HG02970 (cell line): ENCODE measurements around the gene TLR9.

Experiments used
- ATAC-seq: cut with Tn5 transposase; IDR thresholded peaks from one replicate; pipeline ENCODE4 v1.9.1; 2021; ENCODE audit warnings: mild to moderate bottlenecking, moderate library complexity, moderate number of reproducible peaks; ENCODE audit not compliant: unreplicated experiment, low FRiP score

TLR9 gene

DNA sequence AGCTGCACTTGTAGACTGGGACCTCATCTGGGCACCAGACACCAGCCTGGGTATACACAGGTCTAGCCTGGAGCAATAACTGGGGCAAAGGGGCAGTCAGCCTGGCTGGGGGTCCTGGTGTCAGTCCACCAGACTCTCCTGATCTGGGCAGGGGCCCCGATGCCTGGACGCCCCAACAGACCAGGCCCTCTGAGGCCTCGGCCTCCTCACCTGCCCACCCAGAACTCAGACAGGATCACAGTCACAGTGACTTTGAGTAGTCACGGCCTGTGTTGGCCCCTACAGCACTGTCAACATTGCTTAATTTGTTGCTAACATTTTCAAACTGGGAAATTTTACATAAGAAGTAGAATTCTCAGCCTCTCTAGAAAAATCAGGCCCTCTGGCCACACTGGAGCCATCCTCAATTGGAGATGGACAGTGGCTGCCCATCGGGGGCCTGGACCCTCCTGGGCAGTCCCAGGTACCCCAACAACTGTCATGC, 7.7 kb upstream of the TLR9 start:
- no peak for ATAC-seq

DNA sequence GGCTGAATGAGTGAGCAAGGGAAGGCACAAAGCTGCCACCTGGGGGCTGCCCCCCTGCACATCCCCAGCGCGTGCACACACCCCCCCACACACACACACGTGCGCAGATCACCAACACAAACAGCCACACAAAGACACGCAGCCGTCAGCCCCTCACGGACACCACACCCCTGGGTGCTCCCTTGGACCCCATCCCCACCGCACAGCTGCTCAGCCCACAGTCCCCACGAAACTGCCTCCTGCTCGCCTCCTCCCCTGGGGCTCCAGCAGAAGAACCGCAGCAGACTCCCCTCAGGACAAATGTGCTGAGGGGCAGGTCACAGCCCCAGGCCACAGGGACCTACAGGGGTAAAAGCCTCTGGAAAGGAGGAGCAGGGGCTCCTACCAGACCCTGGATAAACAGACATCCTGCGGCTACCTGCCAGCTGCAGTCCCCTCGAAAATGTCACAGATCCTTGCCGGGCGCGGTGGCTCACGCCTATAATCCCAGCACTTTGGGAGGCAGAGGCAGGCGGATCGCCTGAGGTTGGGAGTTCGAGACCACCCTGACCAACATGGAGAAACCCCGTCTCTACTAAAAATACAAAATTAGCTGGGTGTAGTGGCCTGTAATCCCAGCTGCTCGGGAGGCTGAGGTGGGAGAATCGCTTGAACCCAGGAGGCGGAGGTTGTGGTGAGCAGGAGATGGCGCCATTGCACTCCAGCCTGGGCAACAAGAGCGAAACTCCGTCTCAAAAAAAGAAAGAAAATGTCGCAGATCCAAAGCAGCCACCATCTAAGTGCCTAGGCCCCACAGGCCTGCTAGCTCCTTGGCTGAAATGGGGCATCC, 7.0 kb upstream of the TLR9 start:
- ATAC-seq = no peak

DNA sequence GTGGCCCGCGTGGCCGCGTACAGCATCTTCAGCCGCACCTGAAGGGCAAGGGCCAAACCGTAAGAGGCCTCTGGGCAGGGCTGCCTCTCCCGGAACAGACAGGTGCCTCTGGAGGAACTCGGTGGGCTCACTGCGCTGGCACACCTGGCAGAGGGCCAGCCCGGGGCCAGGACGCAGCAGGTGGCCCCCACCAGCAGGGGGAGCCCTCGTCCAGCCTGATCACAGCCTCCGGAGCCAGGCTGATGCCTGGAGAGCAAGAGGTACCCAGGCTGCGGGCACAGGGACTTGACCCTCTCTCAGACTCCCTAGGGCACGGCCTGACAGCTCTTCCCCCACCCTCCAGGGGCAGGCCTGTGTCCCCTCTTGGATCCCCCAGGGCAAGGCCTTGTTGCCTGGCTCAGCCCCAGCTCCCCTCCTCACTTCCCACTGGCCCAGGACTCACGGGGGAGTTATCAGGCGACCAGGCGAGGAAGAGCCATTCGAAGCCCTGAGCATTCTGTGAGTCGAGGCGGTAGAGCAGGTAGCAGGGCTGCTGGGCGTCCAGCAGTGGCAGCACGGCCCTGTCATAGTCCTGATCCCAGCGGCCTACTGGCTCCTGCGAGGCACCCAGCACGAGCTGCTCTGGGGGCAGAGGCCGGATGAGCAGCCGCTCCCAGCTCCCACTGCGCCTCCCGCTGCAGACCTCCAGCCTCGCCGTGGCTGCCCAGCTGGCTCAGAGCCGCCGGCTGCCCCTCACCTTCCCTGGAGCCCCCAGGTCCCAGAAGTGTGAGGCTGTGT, 6.2 kb upstream of the TLR9 start:
- ATAC-seq = no peak

DNA sequence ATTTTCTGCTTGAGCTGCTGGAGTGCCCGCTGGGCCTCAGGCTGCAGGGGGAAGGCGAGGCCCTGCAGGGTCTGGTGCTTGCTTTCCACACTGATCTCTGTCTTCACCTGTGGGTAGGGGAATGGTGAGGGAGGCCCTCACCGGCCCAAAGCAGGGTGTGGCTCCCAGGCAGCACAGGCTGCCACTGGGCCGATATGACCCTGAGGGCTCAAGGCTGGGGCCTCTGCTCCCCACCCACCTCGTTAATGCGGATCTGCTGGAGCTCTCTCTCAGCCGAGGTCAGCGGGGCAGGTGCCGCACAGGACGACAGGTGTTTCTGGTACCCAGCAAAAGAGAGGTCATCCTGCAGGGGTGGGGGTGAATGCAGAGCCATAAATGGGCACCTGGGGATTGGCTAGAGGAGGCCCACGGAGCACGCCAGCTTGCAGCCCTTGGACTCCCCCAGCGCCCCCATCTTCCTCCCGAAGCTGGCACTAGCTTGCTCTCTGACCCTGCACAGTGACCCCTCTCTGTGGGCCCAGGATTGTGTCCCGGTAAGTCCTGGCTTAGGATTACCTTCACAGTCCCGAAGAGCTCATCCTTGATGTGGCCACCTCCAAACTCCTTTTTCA, 5.5 kb upstream of the TLR9 start:
- ATAC-seq = no peak

DNA sequence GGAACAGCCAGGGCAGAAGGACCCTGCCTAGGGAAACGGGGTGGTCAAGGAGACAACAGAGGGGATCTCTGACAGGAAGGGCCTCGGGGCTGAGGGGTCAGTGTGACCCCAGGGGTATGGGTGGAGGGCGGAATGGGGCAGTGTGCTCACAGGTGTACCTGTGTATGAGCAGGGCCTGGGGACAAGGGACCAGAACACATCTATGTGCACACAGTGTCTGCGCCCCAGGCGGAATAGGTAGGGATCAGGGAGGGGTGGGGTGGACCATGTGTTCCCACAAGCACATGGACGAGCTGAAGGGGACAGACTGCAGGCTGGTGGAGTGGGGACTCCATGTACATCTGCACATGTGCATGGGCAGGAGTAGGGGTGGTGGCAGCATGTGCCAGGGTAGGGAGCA, 5.0 kb upstream of the TLR9 start:
- no peak for ATAC-seq

DNA sequence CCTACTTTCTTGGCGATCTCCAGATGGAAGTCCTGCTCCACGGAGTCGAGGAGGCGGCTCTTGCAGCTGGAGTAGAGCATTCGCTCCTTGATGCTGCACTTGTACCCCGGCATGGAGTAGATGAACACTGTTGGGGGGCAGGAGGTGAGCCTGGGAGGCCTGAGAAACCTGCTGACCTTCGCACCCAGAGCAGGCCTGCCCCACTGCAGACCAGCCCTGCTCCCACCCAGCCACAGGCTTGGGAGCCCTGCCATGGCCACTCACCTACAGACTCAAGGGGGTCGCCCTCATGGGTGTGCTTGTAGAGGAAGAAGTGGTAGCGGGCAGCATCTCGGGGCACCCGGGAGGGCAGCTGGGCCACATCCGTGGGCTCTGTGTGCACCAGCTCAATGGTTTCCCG, 4.2 kb upstream of the TLR9 start:
- no peak for ATAC-seq

DNA sequence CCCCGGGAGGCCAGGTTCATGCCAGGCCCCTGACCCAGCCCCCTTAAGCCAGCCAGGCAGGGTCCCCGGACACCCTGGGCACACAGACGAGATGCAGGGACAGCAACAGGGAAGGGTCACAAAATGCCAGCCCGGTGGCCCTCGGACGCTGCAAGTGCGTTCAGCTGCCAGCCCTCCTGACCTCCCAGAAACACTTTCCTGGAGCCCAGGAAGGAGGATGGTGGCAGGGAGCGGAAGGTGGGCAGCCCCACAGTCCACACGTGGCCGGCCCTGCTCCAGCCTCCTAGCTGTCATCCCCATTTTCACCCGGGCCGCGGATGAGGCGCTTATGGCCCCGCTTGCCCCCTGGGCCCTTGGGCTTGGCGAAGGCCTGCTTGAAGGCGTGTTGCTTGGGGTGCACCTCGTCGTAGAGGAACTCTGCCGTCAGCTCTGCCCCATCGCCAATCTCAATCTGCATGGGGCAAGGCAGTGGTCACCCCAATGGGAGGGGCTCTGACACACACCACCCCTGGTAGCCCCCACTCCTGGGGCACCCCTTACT, 3.4 kb upstream of the TLR9 start:
- no peak for ATAC-seq

DNA sequence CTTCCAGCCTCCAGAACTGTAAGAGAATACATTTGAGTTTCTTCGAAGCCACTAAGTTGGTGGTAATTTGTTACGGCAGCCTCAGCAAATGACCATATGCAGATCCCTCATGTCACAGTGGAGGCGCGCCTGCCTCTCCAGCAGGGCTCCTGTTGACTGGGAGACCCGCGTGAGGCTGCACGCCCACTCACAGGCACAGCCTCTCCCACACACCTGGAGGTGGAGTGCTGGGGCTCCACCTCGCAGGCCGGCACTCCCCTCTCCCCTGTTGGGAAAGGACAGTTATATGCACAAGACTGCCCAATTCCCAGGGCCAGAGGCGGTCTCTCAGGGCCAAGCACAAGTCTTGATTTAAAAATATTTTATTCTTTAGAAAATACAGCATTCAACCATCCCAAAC, 2.8 kb upstream of the TLR9 start:
- no peak for ATAC-seq

DNA sequence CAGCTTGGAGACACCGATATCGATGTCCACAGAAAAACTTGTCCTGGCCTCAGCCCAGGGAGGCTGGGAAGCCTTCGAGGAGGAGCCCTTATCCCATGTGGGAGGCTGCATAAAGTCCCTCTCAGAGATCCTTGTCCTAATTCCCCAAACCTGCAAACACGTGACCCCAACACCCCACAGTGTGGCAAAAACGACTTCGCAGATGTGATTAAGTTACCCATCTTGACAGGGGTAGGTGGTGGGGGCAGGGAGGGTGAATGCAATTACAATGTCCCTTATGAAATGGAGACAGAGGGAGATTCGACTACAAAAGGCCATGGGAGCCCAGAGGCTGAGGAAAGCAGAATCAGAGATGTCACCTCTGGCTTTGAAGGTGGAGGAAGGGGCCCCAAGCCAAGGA, 2.3 kb upstream of the TLR9 start:
- no peak for ATAC-seq

DNA sequence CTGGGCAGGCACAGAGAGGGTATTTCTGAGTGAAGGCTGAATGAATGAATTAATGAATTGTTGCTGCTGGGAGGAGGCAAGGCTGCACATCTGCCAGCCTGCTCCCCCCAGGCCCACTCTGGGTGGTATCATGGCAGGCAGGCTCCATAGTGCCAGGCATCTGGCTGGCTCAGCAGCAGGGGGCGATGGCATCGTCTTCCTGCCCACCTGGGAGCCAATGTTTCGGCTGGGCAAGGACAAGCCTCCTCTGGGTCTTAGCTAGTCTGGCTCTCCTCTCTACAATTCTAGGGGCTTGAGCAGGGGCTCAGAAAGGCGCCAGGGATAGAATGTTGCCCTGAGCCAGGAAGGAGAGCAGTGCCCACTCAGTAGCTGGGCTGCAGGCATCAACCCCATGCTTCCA, 1.7 kb upstream of the TLR9 start:
- no peak for ATAC-seq

DNA sequence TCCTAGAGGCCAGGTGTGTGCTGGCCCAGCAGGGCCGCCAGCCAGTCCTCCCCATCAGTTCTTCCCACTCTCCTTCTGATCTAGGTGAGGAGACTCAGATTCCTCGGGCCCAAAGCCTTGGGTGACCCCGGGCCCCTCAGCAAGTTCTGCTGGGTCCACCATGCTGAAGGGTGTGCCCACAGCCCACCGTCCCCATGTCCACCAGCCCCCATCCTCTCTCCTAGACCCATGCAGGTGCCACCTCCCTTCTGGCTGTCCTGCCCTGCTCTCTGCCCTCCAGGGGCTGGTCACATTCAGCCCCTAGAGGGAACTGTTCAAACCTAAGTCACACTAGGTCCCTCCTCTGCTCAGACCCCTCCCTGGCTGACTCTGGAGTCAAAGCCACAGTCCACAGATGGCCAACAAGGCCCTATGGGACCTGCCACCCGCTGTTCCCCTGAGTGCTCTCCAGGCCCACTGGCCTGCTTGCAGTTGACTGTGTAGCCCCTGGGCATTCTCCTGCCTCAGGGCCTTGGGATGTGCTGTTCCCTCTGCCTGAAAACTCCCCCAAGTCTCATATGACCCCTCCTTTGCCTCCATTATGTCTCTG, 878 bp upstream of the TLR9 start:
- ATAC-seq = no peak

DNA sequence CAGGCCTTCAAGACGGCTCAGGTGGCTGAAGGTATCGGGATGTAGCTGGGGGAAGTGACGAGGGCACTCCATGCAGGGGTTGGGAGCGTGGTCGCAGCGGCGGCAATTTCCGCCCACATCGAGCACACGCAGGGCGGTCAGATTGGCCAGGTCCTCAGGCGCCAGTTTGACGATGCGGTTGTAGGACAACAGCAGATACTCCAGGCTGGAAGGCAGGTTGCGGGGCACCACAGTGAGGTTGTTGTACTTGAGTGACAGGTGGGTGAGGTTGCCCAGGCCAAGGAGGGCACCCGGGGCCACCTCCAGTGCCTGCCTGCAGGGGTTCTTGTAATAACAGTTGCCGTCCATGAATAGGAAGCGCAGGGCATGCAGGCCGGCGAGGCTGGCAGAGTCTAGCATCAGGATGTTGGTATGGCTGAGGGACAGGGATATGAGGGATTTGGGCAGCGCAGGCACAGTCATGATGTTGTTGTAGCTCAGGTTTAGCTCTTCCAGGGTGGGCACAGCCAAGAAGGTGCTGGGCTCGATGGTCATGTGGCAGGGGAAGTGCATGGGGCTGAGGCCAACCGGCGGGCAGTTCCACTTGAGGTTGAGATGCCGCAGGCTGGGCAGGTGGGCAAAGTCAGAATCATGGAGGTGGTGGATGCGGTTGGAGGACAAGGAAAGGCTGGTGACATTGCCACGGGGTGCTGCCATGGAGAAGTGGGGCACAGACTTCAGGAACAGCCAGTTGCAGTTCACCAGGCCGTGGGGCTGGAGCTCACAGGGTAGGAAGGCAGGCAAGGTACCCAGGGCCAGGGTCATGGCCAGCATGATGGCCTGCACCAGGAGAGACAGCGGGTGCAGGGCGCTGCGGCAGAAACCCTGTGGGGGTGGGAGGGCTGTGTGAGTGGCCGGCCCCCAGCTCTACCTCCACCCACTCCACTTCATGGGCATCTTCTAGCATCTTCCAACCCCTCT, 1.7 kb downstream of the TLR9 start:
- ATAC-seq = no peak

DNA sequence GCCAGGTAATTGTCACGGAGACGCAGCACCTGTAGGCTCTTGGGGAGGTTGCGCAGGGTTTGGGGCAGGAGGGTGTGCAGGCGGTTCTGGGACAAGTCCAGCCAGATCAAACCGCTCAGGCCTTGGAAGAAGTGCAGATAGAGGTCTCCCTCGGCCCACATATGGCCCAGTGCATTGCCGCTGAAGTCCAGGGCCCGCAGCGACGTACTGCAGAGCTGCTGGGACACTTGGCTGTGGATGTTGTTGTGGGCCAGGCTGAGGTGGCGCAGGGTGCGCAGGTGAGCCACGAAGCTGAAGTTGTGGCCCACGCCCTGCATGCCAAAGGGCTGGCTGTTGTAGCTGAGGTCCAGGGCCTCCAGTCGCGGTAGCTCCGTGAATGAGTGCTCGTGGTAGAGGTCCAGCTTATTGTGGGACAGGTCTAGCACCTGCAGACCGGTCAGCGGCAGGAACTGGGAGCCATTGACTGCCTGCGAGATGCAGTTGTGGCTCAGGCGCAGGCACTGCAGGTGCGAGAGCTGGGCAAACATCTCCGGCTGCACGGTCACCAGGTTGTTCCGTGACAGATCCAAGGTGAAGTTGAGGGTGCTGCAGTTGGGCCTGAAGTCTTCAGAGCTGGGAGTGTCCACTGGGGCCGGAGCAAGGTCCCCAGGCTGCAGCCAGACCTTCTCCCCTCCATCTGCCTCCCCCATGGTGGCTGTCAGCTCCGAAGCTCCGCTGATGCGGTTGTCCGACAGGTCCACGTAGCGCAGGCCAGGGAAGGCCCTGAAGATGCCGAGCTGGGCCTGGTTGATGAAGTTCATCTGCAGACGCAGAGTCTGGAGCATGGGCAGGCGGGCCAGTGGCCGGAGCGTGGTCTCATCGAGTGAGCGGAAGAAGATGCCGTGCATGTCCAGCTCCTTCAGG, 2.9 kb downstream of the TLR9 start:
- ATAC-seq = no peak

DNA sequence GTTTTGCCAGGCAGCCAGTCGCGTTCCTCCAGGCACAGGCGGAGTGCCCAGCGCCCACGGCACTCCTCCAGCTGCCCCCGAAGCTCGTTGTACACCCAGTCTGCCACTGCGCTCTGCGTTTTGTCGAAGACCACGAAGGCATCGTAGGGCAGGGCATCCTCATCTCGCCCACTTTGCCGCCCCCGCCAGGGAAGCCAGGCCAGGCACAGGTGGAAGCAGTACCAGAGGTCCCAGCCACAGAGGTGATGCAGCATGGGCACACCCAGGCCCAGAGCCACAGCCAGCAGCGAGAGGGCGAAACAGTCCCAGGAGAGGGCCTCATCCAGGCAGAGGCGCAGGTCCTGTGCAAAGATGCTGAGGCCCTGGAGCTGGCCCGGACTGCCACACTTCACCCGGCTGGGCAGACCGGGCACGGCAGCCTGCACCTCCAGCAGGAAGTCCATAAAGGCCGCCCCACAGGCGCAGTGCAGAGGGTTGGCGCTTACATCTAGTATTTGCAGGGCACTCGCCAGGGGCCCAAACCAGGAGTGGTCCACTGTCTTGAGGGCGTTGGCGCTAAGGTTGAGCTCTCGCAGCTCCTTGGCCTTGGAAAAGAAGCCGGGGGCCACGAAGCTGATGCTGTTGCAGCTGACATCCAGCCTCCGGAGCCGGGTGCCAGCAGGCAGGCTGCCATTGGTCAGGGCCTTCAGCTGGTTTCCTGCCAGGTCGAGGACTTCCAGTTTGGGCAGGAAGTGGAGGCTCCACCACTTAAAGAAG, 3.7 kb downstream of the TLR9 start:
- ATAC-seq = no peak

DNA sequence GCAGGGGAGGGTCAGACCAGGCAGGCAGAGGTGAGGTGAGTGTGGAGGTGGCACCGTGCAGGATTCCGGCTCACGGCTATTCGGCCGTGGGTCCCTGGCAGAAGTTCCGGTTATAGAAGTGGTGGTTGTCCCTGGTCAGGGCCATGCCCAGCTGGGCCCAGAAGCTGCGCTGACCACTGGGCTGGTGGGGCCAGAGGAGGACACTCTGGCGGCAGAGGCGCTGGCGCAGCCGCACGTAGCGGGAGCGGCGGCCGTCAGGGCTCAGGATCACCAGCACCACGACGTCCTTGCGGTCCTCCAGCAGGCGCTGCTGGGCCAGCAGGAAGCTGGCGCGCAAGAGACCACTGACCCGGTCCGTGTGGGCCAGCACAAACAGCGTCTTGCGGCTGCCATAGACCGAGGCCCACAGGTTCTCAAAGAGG, 4.3 kb downstream of the TLR9 start:
- ATAC-seq = no peak

DNA sequence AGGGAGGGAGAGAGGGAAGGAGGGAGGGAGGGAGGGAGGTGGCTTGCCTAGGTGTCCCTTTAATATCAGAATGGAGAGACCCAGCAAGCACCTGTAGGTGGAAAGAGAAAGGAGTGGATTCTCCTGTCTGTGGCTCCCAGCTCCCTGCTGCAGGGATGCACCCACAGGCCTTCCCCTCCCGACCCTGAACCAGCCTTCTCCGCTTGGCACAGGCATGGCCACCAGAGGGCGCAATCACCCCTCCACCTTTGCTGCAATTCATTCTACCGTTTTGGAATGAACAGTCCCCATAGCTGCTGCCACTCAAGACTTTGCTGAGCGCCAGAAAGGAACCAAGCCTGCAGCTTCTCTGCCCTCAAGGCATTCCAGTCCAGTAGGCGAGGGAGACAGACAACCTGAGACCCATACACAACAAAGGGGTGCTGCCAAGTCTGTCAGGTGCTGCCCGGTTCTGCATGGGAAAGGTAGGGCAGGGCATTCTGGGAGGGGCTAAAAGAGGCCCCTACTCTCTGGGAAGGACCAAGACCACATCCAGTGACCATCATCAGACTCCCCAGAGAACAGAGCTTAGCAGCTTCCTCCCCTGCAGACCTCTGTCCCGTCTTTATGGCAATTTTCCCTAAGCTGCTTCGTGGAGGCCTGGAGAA, 4.9 kb downstream of the TLR9 start:
- ATAC-seq = no peak

DNA sequence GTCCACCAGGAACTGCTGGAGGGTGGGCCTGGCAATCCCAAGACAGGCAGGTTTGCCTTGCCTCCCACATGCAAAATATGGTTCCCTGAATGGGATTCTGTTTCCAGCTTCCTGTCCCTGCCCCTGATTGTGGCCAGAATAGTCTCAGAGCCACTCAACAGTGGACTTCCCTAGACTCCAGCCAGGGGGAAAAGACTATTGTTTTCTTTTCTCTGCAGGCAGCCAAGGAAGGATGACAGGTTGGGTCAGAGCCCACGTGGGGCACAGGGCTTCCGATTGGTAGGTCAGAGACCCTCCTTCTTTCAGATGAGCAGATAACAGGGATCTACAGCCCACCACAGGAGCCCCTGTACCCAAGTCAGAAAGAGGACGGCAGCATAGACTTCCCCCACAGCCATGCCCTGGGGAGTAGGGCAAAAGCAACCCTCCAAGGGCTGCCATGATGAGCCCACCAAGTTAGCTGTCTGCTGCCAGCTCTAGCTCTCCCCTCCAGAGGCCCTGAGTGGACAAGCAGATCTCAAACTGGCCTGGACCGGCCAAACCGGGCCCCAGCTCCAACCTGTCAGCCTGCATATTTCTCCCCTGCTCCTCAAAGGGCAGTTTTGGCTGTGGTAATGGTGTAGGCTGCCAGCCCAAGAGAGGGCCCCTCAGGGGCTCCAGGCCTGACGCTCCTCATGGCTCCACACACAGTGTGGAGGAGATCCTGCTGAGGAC, 6.4 kb downstream of the TLR9 start:
- ATAC-seq = no peak
